Measurements from ENCODE around the gene FMR1NB. TPM values are rescaled to one million over a fixed set of nuclear protein-coding genes. Genes with fewer than 3 reads are reported as not detected.

Gene FMR1NB
- polyA plus RNA-seq, 3 donors: not detected

DNA sequence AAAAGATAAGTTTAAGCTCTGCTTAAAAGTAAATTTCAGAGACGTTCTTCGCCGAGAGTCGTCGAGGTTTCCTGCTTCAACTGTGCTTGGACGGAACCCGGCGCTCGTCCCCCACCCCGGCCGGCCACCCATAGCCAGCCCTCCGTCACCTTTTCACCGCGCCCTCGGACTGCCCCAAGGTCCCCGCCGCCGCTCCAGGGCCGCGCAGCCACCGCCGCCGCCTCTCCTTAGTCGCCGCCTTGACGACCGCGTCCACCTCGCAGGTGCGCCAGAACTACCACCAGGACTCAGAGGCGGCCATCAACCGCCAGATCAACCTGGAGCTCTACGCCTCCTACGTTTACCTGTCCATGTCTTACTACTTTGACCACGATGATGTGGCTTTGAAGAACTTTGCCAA, 70.8 kb downstream of the FMR1NB start:
- WGBS, 3 donors: 67 to 94% (median 85%) methylated on average over 20 to 35 of the region's 35 CpGs
- no peak overlapping the region for H3K27ac ChIP-seq (ENCODE audit: low read depth, low read length)

DNA sequence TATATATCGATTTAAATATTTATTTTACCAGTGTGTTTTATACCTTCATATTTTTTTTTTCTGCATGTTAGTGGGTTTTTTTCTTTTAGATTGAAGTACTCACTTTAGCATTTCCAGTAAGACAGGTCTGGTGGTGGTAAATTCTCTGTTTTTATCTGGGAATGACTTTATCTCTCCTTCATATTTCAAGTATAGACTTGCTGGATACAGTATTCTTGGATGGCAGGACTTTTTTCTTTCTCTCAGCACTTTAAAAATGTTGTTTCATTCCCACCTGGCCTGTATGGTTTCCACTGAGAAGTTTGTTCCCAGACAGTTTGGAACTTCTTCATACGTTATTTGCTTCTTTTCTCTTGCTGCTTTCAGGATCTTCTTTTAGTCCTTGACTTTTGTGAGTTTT, 86.1 kb downstream of the FMR1NB start:
- WGBS, 3 donors: 75 to 93% (median 90%) methylated on average over 2 of the region's 2 CpGs
- no peak overlapping the region for H3K27ac ChIP-seq (ENCODE audit: low read depth, low read length)

DNA sequence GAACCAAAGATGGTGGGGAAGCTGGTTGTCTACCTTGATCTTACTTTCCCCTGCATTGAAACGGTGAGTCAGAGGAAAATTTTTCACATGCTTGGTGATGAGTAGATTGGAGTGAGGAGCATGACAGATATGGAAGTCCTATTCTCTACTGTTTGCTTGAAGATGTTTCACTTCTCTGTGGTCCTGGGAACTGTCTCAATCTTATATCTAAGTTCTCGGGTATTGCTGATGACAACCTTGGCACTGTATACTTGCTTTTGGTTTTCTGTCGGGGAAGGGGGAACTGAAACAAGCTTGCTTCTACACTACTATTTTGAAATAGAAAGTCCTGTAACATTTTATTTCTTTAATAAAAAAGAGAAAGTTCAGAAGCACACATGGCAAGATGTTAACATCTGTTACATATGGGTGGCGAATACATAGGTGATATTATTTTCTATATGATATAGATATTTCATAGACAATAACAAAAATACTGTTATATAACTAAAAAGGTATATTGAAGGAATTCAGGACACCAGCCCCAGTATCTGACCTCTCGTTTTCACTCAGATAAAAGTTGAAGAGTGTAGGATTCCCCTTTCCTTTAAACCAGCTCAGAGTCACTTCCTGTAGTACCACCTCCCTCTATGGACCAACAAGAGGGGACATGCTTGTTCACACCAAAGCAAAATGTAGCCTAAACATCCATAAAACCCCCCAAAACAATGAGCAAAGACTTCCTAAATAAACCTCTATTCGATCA, 88.8 kb downstream of the FMR1NB start:
- WGBS, 3 donors: 65 to 79% (median 72%) methylated on average over 6 of the region's 6 CpGs

DNA sequence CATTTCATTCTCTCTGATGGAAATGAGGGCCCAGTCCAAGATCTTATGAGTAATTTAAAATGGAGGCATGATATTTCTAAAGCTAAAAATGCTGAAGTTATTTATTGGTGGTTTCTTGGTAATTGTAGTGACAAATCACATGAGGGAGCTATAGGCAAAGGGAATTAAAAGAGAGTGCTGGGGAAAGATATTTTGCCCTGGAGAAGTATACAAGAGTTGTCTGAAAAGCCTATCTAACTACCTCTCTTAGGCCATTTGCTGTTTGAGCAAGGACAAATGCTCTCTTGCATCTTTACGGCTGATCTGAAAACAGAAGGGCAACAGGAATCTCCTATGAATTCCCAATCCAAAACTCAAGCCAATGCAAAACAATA, 89.4 kb downstream of the FMR1NB start:
- 67 to 97% (median 79%) methylated on average over 1 of the region's 1 CpG for WGBS, 3 donors
- no peak overlapping the region for H3K27ac ChIP-seq (ENCODE audit: low read depth, low read length)

More for the DNA sequence above, 88.8 kb downstream of the FMR1NB start:
- no peak overlapping the region for H3K27ac ChIP-seq (ENCODE audit: low read depth, low read length)

Other genes with a start within 250 kb of the FMR1NB start
- gene FMR1, start 69.4 kb upstream of the FMR1NB start, polyA plus RNA-seq: 10 to 100 TPM in 2 of 3 donors, 1 to 10 TPM in 1; 7.8 to 22.2 (median 11.6) TPM

Measured in adipose tissue (tissue), 3 donors.